ENCODE results near the gene NINJ1.
"Not testable (repeated sequence)": the region's sequence is repeated elsewhere in the genome, so short reads cannot be mapped to it uniquely, and the experiment has no call there.

Gene NINJ1

GRCh38 chr9:93159601-93160471 is 25.8 kb upstream of the NINJ1 start:
- DNase-seq, result peak; percentile 31

GRCh38 chr9:93156475-93157008 is 22.5 kb upstream of the NINJ1 start:
- no peak for DNase-seq

GRCh38 chr9:93155716-93156474 is 21.8 kb upstream of the NINJ1 start:
- no peak for DNase-seq

- no peak for DNase-seq
Observed at GRCh38 chr9:93154293-93154903, 20.3 kb upstream of the NINJ1 start.

GRCh38 chr9:93151097-93151784 is 17.2 kb upstream of the NINJ1 start:
- no peak for DNase-seq

- DNase-seq, result no peak
Observed at GRCh38 chr9:93149361-93149760, 15.3 kb upstream of the NINJ1 start.

GRCh38 chr9:93148721-93149120 is 14.7 kb upstream of the NINJ1 start:
- DNase-seq, result no peak

GRCh38 chr9:93147632-93148031 is 13.6 kb upstream of the NINJ1 start:
- DNase-seq, result no peak

GRCh38 chr9:93146696-93147095 is 12.6 kb upstream of the NINJ1 start:
- not testable (repeated sequence) for DNase-seq

- no peak for DNase-seq
Observed at GRCh38 chr9:93143830-93144530, 9.9 kb upstream of the NINJ1 start.

GRCh38 chr9:93141771-93142483 is 7.9 kb upstream of the NINJ1 start:
- DNase-seq, result no peak

- no peak for DNase-seq
Observed at GRCh38 chr9:93139365-93140182, 5.5 kb upstream of the NINJ1 start.

GRCh38 chr9:93138171-93138764 is 4.2 kb upstream of the NINJ1 start:
- no peak for DNase-seq

- DNase-seq, result no peak
Observed at GRCh38 chr9:93137362-93137761, 3.3 kb upstream of the NINJ1 start.

GRCh38 chr9:93136011-93136440 is 2.0 kb upstream of the NINJ1 start:
- no peak for DNase-seq

GRCh38 chr9:93134740-93135444 is 841 bp upstream of the NINJ1 start:
- DNase-seq, result no peak

- no peak for DNase-seq
Observed at GRCh38 chr9:93133681-93134014, 403 bp downstream of the NINJ1 start.

GRCh38 chr9:93132946-93133680 is 938 bp downstream of the NINJ1 start:
- no peak for DNase-seq

All from DMS79 (cell line).